ENCODE data around the gene CNIH3.

DNA sequence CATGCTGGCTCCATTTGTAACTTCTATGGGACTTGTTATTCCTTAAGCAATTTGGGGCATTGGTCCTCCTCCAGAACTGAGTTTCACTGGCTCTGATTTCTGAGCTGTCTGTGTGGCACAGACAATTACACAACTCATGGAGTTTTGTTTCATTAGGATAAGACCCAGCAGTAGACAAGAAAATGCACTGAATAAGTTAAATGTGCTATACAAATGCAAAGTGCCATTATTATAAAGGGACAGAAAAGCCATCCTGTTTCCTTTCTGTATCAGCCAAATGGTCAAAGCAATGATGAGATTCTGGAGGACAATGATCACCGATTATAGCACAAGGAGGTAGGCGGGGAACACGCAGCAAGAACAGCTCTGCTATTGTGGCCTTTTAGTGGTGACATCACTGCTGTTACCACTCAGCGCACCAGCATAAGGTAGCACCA is 81.9 kb downstream of the CNIH3 start:
- TF ChIP-seq, protein P1, sequence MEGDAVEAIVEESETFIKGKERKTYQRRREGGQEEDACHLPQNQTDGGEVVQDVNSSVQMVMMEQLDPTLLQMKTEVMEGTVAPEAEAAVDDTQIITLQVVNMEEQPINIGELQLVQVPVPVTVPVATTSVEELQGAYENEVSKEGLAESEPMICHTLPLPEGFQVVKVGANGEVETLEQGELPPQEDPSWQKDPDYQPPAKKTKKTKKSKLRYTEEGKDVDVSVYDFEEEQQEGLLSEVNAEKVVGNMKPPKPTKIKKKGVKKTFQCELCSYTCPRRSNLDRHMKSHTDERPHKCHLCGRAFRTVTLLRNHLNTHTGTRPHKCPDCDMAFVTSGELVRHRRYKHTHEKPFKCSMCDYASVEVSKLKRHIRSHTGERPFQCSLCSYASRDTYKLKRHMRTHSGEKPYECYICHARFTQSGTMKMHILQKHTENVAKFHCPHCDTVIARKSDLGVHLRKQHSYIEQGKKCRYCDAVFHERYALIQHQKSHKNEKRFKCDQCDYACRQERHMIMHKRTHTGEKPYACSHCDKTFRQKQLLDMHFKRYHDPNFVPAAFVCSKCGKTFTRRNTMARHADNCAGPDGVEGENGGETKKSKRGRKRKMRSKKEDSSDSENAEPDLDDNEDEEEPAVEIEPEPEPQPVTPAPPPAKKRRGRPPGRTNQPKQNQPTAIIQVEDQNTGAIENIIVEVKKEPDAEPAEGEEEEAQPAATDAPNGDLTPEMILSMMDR (IDR thresholded peaks at IDR 0.05; ENCODE audit: extremely low read depth in 1 of 2, insufficient read depth in 1 of 2, low read depth in 1 of 2, low read length in 2 of 2), result no peak
- TF ChIP-seq EZH2 (IDR thresholded peaks at IDR 0.05; ENCODE audit: borderline replicate concordance, low read depth, low read length, severe bottlenecking) (no peak), JUN (IDR thresholded peaks at IDR 0.05; ENCODE audit: borderline replicate concordance, insufficient read depth, insufficient read length, low read depth) (no peak), MYC (IDR thresholded peaks at IDR 0.05; ENCODE audit: low read depth, low read length) (no peak), POLR2AphosphoS5 (IDR thresholded peaks at IDR 0.05; ENCODE audit: insufficient read depth, low read depth, low read length) (no peak), POLR2A (IDR thresholded peaks at IDR 0.05; ENCODE audit: low read depth, low read length) (no peak)
- TF ChIP-seq, protein P2, sequence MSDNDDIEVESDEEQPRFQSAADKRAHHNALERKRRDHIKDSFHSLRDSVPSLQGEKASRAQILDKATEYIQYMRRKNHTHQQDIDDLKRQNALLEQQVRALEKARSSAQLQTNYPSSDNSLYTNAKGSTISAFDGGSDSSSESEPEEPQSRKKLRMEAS (IDR thresholded peaks at IDR 0.05; ENCODE audit: insufficient read depth, insufficient read length), result no peak

Measured in endothelial cell of umbilical vein (primary cell).